HCT116 (cell line): ENCODE data around the gene NUFIP2. TPM values are rescaled to one million over a fixed set of nuclear protein-coding genes. Genes with fewer than 3 reads are reported as not detected.

Experiments
- ATAC-seq: fragments of 200-7000 bp; cut with Tn5 transposase; 2 replicates; pipeline ENCODE4 v1.9.1; 2020; ENCODE audit warnings: mild to moderate bottlenecking, moderate library complexity
- BruUV-seq: library from RNA; stranded (reverse); fragments of 400-500 nt; replicated peaks from 2 replicates; lab custom pipeline; 2021; lab: Mats Ljungman, UMichigan
- CTCF ChIA-PET: fragments of 300-600 bp; sonication (Branson Sonifier 250); formaldehyde crosslinking; loops from one replicate; lab custom pipeline; 2021; ENCODE audit warnings: antibody characterized with exemption; lab: Charles Lee
- POLR2A ChIA-PET: fragments of 300-600, 350-600 bp; sonication (Branson Sonifier 250); formaldehyde crosslinking; loops from one replicate; lab custom pipeline; 2021; ENCODE audit warnings: antibody characterized with exemption; lab: Charles Lee
- RAD21 ChIA-PET, 2 experiments: fragments of 300-600 bp; sonication (Branson Sonifier 250); formaldehyde crosslinking; loops; one replicate each; lab custom pipeline; 2023; ENCODE audit warnings: low total read pairs in 2 of 2; ENCODE audit not compliant: uncharacterized antibody in 2 of 2, unreplicated experiment in 2 of 2, low non-redundant PET in 1 of 2; lab: Charles Lee
- DNase-seq: peaks from one replicate; pipeline ENCODE4 v3.0.0-alpha.2; 2010; ENCODE audit warnings: low read depth, low spot score
- H2AFZ ChIP-seq: fragments of 200-600 bp; shearing (Covaris generic), sonication (generic); 2 replicates; pipeline ENCODE4 v1.6.1; 2017; ENCODE audit warnings: low read depth, mixed run types, mixed read lengths, antibody characterized with exemption, low read length; ENCODE audit not compliant: poor library complexity, severe bottlenecking
- H3K27ac ChIP-seq: 2 replicates; pipeline ENCODE4 v1.5.1; 2012; ENCODE audit warnings: low read depth, low read length
- H3K27me3 ChIP-seq: fragments of 200-600 bp; sonication (generic); 2 replicates; pipeline ENCODE4 v1.6.1; 2016; ENCODE audit warnings: mixed run types, low read length, mixed read lengths; ENCODE audit not compliant: insufficient read depth
- H3K36me3 ChIP-seq, 2 experiments: fragments of 200-500 bp in 1 of 2; fragments of 200-600 bp in 1 of 2; sonication (Bioruptor generic) in 1 of 2; sonication (generic) in 1 of 2; 2 replicates each; pipeline versions ENCODE4 v1.5.1 to v1.6.1; 2014 to 2016; ENCODE audit warnings: low read length in 2 of 2, inconsistent platforms in 1 of 2, mixed read lengths in 1 of 2, mixed run types in 1 of 2; ENCODE audit not compliant: insufficient read depth in 2 of 2, control insufficient read depth in 1 of 2
- H3K4me1 ChIP-seq, 2 experiments: fragments of 200-600 bp in 1 of 2; sonication (generic) in 1 of 2; 2 replicates each; pipeline versions ENCODE4 v1.5.1 to v1.6.1; 2012 to 2017; ENCODE audit warnings: low read length in 2 of 2, inconsistent platforms in 1 of 2, mild to moderate bottlenecking in 1 of 2, mixed read lengths in 1 of 2, mixed run types in 1 of 2, moderate library complexity in 1 of 2; ENCODE audit not compliant: insufficient read depth in 2 of 2, control insufficient read depth in 1 of 2
- H3K4me2 ChIP-seq: fragments of 200-600 bp; sonication (generic); 2 replicates; pipeline ENCODE4 v1.6.1; 2017; ENCODE audit warnings: mixed run types, low read length, mixed read lengths
- H3K4me3 ChIP-seq, 2 experiments: fragments of 200-600 bp in 1 of 2; sonication (generic) in 1 of 2; replicated peaks in 1 of 2; 2 replicates each; pipeline ENCODE4 v1.5.1; 2011 to 2016; ENCODE audit warnings: low read length in 2 of 2, control low read depth in 1 of 2, low read depth in 1 of 2, mild to moderate bottlenecking in 1 of 2, mixed read lengths in 1 of 2, mixed run types in 1 of 2
- H3K79me2 ChIP-seq: fragments of 200-600 bp; sonication (generic); 2 replicates; pipeline ENCODE4 v1.6.1; 2017; ENCODE audit warnings: mild to moderate bottlenecking, mixed run types, low read length, moderate library complexity, mixed read lengths; ENCODE audit not compliant: insufficient read depth
- H3K9ac ChIP-seq: fragments of 200-600 bp; sonication (generic); 2 replicates; pipeline ENCODE4 v1.6.1; 2016; ENCODE audit warnings: low read length, mixed read lengths
- H3K9me2 ChIP-seq: fragments of 200-600 bp; sonication (generic), shearing (Covaris generic); 2 replicates; pipeline ENCODE4 v1.6.1; 2017; ENCODE audit warnings: mixed run types, mild to moderate bottlenecking, moderate library complexity; ENCODE audit not compliant: insufficient read depth
- H3K9me3 ChIP-seq, 2 experiments: fragments of 200-500 bp in 1 of 2; fragments of 200-600 bp in 1 of 2; sonication (Bioruptor generic) in 1 of 2; sonication (generic) in 1 of 2; 2 replicates each; pipeline ENCODE4 v1.6.1; 2014 to 2017; ENCODE audit warnings: low read length in 2 of 2, mixed read lengths in 2 of 2, inconsistent platforms in 1 of 2, low read depth in 1 of 2, mild to moderate bottlenecking in 1 of 2, mixed run types in 1 of 2, moderate library complexity in 1 of 2; ENCODE audit not compliant: control insufficient read depth in 1 of 2, insufficient read depth in 1 of 2
- H4K20me1 ChIP-seq: fragments of 200-600 bp; sonication (generic), shearing (Covaris generic); 2 replicates; pipeline ENCODE4 v1.6.1; 2017; ENCODE audit warnings: mixed run types, mild to moderate bottlenecking, moderate library complexity; ENCODE audit not compliant: insufficient read depth
- CBX3 ChIP-seq: IDR thresholded peaks from 2 replicates; pipeline ENCODE4 v1.6.1; 2012; ENCODE audit warnings: low read depth
- CEBPB ChIP-seq: IDR thresholded peaks from 2 replicates; pipeline ENCODE4 v1.6.1; 2012; ENCODE audit warnings: low read depth
- EGR1 ChIP-seq: IDR thresholded peaks from 2 replicates; pipeline ENCODE4 v1.6.1; 2012; ENCODE audit warnings: low read depth
- EZH2phosphoT487 ChIP-seq: fragments of 200-600 bp; IDR thresholded peaks from 2 replicates; pipeline ENCODE4 v1.6.1; 2018; ENCODE audit warnings: antibody characterized with exemption, borderline replicate concordance
- FOSL1 ChIP-seq: IDR thresholded peaks from 2 replicates; pipeline ENCODE4 v1.6.1; 2012; ENCODE audit warnings: low read depth
- MAX ChIP-seq: IDR thresholded peaks from 2 replicates; pipeline ENCODE4 v1.6.1; 2012
- RAD21 ChIP-seq: IDR thresholded peaks from 2 replicates; pipeline ENCODE4 v1.6.1; 2012; ENCODE audit warnings: low read depth, mild to moderate bottlenecking
- SIN3A ChIP-seq: IDR thresholded peaks from 2 replicates; pipeline ENCODE4 v1.6.1; 2012; ENCODE audit warnings: low read depth
- SP1 ChIP-seq: IDR thresholded peaks from 2 replicates; pipeline ENCODE4 v1.6.1; 2012; ENCODE audit warnings: low read depth
- SRF ChIP-seq: IDR thresholded peaks from 2 replicates; pipeline ENCODE4 v1.6.1; 2012; ENCODE audit warnings: low read depth
- YY1 ChIP-seq: IDR thresholded peaks from 2 replicates; pipeline ENCODE4 v1.6.1; 2011; ENCODE audit warnings: low read length, low read depth, moderate library complexity, mild to moderate bottlenecking; ENCODE audit not compliant: insufficient replicate concordance; ENCODE audit errors: extremely low read depth
- ZFX ChIP-seq: fragments of 450-650 bp; IDR thresholded peaks from 2 replicates; pipeline ENCODE4 v1.6.1; 2017
- ZNF274 ChIP-seq: fragments of 200-500 bp; sonication (Bioruptor generic); IDR thresholded peaks from 2 replicates; pipeline ENCODE4 v1.6.1; 2014; ENCODE audit warnings: mild to moderate bottlenecking, low read depth, low read length, inconsistent platforms
- intact Hi-C: fragments of 100-400 bp; cut with micrococcal nuclease; formaldehyde crosslinking; loops from 2 replicates; pipeline ENCODE4 v1.10.0; 2022
- total RNA-seq: library from RNA; stranded (reverse); gene quantifications from one replicate; pipeline ENCODE4 v1.2.1, GENCODE V29; 2021; ENCODE audit not compliant: unreplicated experiment
- TF ChIP-seq, protein P1 (sequence below), 3 experiments: fragments of 200-600 bp in 1 of 3; sonication (generic) in 1 of 3; IDR thresholded peaks in 2 of 3; conservative IDR thresholded peaks in 1 of 3; 2 replicates each; pipeline ENCODE4 v1.5.1; 2012 to 2017; ENCODE audit warnings: low read depth in 2 of 3, low read length in 2 of 3, antibody characterized with exemption in 1 of 3, borderline replicate concordance in 1 of 3, control low read depth in 1 of 3, mild to moderate bottlenecking in 1 of 3, mixed read lengths in 1 of 3, mixed run types in 1 of 3, moderate library complexity in 1 of 3; ENCODE audit not compliant: insufficient read depth in 1 of 3
- TF ChIP-seq, protein P2 (sequence below): IDR thresholded peaks from 2 replicates; pipeline ENCODE4 v1.6.1; 2011; ENCODE audit warnings: mild to moderate bottlenecking, low read length, moderate library complexity; ENCODE audit not compliant: insufficient replicate concordance; ENCODE audit errors: extremely low read depth

The NUFIP2 gene
- total RNA-seq, 1 experiment from 2014 or later, result 66.5 TPM

DNA sequence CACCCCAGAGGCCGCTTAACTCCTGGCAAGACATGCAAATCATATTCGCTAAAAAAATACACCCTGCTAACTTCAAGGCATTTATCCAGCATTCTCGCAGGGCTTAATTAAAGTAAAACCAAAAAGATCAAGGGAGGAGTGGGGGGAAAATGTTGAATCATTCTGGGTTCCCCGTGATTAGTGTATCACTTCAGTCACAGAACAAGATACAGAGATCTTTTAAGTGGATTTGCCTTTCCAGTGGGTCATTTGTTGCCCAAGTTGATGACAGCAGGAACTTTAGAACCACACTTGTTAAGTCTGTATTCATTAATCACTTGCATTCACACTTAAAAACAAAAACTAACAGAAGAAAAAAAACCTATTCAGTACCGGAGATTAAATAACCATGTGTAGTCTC lies 30.0 kb downstream of the NUFIP2 start:
- Histone ChIP-seq H3K9ac (no peak overlapping the region), H3K79me2 (peaks cover 95% of the 10 kb centered on the region), H3K9me3 (no peaks in the 10 kb centered on the region), H3K4me3 (no peak overlapping the region), H3K36me3 (peaks cover 58% of the 10 kb centered on the region in 2 experiments), H3K4me1 (no peaks in the 10 kb centered on the region), H3K4me2 (no peak overlapping the region), H3K27ac (no peak overlapping the region), H3K27me3 (no peaks in the 10 kb centered on the region), H2AFZ (no peak overlapping the region), H4K20me1 (peaks cover 43% of the 10 kb centered on the region; the same call in 1 of the 2 replicates), H3K9me2 (no peaks in the 10 kb centered on the region)
- no peak for ATAC-seq
- POLR2A ChIA-PET, result no interaction called here
- RAD21 ChIA-PET, result no interaction called here
- BruUV-seq, result no TSS peak
- CTCF ChIA-PET, result no interaction called here
- TF ChIP-seq EZH2phosphoT487 (no peak), YY1 (no peak), CBX3 (no peak), MAX (no peak), SRF (no peak), SP1 (no peak), EGR1 (no peak), ZFX (no peak), FOSL1 (no peak), ZNF274 (no peak), RAD21 (no peak), CEBPB (no peak), SIN3A (no peak)
- TF ChIP-seq, protein P1, sequence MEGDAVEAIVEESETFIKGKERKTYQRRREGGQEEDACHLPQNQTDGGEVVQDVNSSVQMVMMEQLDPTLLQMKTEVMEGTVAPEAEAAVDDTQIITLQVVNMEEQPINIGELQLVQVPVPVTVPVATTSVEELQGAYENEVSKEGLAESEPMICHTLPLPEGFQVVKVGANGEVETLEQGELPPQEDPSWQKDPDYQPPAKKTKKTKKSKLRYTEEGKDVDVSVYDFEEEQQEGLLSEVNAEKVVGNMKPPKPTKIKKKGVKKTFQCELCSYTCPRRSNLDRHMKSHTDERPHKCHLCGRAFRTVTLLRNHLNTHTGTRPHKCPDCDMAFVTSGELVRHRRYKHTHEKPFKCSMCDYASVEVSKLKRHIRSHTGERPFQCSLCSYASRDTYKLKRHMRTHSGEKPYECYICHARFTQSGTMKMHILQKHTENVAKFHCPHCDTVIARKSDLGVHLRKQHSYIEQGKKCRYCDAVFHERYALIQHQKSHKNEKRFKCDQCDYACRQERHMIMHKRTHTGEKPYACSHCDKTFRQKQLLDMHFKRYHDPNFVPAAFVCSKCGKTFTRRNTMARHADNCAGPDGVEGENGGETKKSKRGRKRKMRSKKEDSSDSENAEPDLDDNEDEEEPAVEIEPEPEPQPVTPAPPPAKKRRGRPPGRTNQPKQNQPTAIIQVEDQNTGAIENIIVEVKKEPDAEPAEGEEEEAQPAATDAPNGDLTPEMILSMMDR (IDR thresholded peaks at IDR 0.05 in 2 of 3, conservative IDR thresholded peaks at IDR 0.05 in 1 of 3; ENCODE audit: borderline replicate concordance in 1 of 3, insufficient read depth in 1 of 3, low read depth in 2 of 3, low read length in 2 of 3), result no peak
- TF ChIP-seq, protein P2, sequence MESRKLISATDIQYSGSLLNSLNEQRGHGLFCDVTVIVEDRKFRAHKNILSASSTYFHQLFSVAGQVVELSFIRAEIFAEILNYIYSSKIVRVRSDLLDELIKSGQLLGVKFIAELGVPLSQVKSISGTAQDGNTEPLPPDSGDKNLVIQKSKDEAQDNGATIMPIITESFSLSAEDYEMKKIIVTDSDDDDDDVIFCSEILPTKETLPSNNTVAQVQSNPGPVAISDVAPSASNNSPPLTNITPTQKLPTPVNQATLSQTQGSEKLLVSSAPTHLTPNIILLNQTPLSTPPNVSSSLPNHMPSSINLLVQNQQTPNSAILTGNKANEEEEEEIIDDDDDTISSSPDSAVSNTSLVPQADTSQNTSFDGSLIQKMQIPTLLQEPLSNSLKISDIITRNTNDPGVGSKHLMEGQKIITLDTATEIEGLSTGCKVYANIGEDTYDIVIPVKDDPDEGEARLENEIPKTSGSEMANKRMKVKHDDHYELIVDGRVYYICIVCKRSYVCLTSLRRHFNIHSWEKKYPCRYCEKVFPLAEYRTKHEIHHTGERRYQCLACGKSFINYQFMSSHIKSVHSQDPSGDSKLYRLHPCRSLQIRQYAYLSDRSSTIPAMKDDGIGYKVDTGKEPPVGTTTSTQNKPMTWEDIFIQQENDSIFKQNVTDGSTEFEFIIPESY, result no peak
- DNase-seq, result no peak
- intact Hi-C loops, result no loop called here
